ENCODE data around the gene SRMS. TPM values are rescaled to one million over a fixed set of nuclear protein-coding genes. Genes with fewer than 3 reads are reported as not detected.

The SRMS gene
- total RNA-seq, 1 experiment from 2014 or later: not detected

DNA sequence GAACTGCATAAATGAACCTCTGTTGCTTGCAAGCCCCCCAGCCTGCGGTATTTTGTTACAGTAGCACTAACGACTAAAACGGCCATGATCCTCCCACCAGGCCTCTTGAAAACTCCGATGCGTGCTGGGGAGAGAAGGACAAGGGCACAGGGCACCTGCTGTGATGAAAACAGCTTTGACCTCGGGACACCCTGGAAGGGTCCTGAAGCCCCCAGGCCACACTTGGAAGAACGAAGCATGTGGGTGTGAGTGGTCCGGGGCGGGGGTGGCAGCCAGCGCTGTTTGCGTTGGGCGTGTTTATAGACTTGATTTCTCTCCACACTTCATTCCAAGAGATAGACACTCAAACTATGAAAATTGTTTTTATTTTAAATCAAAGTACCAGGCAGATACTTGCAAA, 39.7 kb upstream of the SRMS start:
- Histone ChIP-seq H3K27ac (no peak overlapping the region), H3K4me1 (replicated peaks) (no peaks in the 10 kb centered on the region), H3K9me3 (replicated peaks) (no peaks in the 10 kb centered on the region), H3K27me3 (replicated peaks) (no peaks in the 10 kb centered on the region), H3K4me3 (no peak overlapping the region), H3K36me3 (peaks cover 34% of the 10 kb centered on the region)
- DNase-seq (ENCODE audit: low read depth in 1 of 2, low spot score in 2 of 2): no peak

DNA sequence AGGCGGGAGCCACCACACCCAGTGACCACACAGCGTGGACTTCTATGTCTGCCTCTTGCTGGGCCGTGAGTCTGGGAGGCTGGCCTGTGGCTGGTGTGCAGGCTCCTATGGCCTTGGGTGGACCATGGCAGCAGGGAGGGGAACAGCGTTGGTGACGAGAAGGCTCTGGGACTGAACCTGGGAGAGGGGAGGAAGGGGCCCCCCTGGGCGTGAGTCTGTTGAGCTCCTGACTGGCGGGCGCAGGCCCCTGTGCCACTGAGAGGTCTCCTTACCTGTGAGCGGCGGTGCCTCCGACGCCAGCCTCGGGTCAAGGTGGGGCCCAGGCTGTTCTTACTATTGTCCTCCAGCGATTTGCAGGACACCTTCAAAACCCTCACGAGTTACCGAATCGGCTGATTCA, 39.2 kb upstream of the SRMS start:
- DNase-seq (ENCODE audit: low read depth in 1 of 2, low spot score in 2 of 2): no peak
- Histone ChIP-seq H3K36me3 (peaks cover 29% of the 10 kb centered on the region), H3K27me3 (replicated peaks) (no peaks in the 10 kb centered on the region), H3K9me3 (replicated peaks) (no peaks in the 10 kb centered on the region), H3K4me1 (replicated peaks) (no peaks in the 10 kb centered on the region), H3K27ac (no peak overlapping the region), H3K4me3 (no peak overlapping the region)

DNA sequence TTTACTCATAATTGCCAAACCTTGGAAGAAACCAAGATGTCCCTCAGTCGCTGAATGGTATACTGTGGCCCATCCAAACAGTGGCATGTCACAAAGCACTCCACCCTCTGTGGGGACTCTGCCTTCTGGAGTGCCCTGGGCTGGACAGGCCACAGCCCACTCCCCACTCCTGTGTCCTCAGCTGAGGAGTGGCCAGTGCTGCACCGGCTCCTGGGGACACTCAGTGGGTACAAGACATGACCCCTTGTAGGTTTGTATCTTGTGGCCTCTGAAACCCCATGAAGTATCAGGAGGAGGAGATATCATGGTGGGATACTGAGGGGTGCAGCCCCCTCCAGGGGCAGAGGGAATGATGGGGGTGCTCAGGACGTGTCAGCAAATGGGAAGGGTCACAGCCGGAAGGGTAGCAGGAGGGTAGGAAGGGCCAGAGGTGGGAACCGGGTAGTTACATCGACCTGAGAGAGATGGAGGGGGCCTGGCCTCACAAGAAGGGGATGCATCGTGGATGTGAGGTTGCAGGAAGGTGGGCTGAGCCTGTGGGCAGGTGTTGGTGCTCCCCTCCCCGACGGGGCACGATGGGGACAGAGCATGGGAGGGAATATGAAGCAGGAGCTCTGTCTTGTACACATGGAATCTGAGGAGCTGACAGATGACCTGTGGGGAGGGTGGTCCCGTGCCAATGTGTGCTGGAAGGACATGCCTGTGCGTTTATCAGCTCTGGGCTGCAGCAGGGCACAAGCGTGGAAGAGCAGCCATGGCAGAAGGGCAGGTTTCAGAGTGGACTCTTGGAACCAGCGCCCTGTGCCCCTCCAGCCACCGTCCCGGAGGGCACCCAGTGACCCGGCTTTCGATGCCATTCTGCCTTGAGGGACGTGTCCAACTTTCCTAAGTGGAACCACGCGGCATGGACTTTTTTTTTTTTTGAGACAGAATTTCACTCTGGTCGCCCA, 38.3 kb upstream of the SRMS start:
- no peaks in the 10 kb centered on the region for H3K27me3 ChIP-seq (replicated peaks)
- DNase-seq (ENCODE audit: low read depth in 1 of 2, low spot score in 2 of 2): no peak
- H3K36me3 ChIP-seq: peaks cover 22% of the 10 kb centered on the region
- H3K9me3 ChIP-seq (replicated peaks): no peaks in the 10 kb centered on the region
- no peaks in the 10 kb centered on the region for H3K4me1 ChIP-seq (replicated peaks)
- H3K27ac ChIP-seq: no peak overlapping the region
- no peak overlapping the region for H3K4me3 ChIP-seq

DNA sequence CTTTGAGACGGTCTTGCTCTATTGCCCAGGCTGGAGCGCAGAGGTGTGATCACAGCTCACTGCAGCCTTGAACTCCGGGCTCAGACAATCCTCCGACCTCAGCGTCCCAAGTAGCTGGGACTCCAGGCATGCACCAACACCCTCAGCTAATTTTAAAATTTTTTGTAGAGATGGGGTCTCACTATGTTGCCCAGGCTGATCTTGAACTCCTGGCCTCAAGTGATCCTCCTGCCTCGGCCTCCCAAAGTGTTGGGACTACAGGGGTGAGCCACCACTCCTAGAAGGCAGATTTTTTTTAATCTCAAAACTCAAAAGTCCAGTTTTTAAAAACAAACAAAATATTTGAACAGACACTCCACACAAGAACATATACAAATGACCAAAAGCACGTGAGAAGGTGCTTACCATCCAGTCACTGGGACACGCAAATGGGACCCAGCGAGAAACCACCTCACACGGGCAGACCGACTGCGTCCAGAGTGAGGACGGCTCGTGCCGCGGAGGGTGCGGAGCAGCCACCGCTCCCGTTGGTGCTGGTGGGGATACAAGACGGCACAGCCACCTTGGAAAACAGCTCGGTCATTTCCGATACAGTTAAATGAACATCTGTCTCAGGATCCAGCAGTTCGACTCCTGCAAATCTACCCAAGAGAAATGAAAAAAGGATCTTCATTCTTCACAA, 35.0 kb upstream of the SRMS start:
- DNase-seq (ENCODE audit: low read depth in 1 of 2, low spot score in 2 of 2): no peak
- H3K27me3 ChIP-seq (replicated peaks): no peaks in the 10 kb centered on the region
- no peak overlapping the region for H3K27ac ChIP-seq
- H3K4me1 ChIP-seq (replicated peaks): no peaks in the 10 kb centered on the region
- H3K36me3 ChIP-seq: no peaks in the 10 kb centered on the region; the same call in 1 of the 2 replicates
- H3K4me3 ChIP-seq: no peak overlapping the region
- H3K9me3 ChIP-seq (replicated peaks): no peaks in the 10 kb centered on the region

DNA sequence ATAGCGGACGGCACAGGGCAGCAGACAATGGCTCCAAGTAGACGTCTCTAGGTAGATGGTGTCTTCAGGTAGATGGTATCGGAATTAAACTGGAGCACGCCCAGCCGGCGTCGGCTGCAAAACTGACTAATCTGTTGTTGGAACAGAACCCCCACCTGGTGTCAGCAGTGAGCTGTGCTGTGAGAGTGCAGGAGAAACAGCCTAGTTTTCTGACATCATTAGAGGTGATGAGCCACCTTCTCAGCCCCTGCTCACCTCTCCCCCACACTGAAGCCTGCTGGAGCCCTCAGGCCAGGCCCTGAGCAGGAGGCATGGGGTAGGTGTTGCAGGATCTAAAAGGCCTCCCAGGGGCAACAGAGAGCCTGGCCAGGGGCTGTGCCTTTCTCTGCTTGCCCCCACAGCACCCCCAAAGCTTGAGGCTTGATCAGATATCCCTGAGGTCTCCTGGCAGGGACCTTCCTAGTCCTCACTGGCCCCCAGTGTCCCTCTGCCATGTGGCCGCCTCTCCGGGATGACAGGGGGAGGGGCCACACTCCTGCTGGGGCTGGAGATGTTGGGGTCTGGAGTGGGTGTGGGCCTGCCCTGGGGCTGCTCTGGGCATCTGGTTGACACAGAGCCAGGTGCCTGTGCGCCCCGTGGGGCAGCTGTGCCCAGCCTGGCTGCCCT, 33.4 kb upstream of the SRMS start:
- Histone ChIP-seq H3K27ac (no peak overlapping the region), H3K36me3 (no peaks in the 10 kb centered on the region), H3K4me1 (replicated peaks) (no peaks in the 10 kb centered on the region), H3K4me3 (no peak overlapping the region), H3K27me3 (replicated peaks) (no peaks in the 10 kb centered on the region), H3K9me3 (replicated peaks) (no peaks in the 10 kb centered on the region)
- DNase-seq (ENCODE audit: low read depth in 1 of 2, low spot score in 2 of 2): no peak

DNA sequence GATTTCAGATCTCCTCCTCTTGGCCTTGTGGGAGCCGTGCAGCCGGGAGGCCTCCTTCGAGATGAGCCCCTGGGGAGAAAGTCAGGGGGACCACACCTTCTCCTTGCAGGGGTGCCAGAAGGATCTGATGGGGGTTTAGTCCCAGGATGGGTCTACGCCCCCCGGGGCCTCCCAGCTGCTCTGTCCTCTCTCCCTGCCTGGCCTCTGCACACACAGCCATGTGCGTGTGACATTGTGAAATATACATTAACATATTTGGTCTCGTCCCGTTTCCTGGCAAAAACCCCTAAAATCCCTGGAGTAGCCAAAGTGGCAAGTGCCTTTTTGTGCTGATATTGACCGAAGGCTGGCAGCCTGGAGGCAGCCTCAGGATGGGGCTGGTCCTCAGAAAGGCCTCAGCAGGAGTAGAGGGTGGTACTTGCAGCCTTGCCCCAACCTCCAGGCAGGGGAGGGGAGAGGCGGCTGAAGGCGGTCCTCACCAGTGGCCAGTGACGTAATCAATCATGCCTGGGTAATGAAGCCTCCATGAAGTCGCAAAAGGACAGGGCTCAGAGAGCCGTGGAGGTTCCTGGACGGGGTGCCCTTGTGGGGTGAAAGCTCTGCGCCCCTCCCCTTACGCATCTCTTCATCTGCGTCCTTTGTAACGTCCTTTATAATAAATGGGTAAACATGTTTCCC, 31.6 kb upstream of the SRMS start:
- Histone ChIP-seq H3K27ac (no peak overlapping the region), H3K9me3 (replicated peaks) (no peaks in the 10 kb centered on the region), H3K27me3 (replicated peaks) (no peaks in the 10 kb centered on the region), H3K4me1 (replicated peaks) (peaks cover 6% of the 10 kb centered on the region), H3K36me3 (no peaks in the 10 kb centered on the region), H3K4me3 (no peak overlapping the region)
- no peak for DNase-seq (ENCODE audit: low read depth in 1 of 2, low spot score in 2 of 2)

DNA sequence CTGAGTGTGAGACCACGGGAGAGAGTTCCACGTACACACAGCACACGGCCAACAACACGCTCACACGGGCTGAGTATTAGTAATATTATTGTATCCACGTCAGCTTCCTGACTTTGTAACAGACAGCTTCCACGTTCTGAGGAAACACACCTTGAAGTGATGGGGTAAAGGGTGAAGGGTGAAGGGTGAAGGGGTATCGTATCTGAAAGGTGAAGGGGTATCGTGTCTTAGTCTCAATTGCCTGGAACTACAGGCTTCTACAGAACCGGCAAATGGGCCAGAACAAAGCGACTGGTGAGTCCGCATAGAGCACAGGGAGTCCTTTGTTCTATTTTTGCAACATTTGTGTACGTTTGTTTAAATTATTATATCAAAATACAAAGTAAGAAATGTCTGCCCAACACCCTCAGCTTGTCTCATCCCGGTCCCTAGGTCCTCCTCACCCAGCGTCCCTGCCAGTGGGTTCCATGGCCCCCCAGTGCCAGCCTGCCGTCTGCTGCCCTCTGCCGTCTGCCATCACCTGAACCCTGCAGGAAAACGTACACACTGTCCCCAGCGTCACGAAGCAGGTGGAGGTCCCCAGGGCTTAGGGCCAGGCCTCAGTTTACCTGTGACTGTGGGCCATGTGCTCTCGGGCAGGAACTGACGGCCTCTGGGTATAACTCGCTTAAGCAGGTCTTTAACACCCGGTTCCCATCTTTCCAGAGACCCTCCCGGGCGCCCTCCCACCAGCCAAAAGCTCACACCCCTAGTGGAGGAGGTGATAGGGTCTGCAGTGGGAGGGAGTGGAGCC, 30.9 kb upstream of the SRMS start:
- H3K4me3 ChIP-seq: no peak overlapping the region
- no peaks in the 10 kb centered on the region for H3K36me3 ChIP-seq
- no peaks in the 10 kb centered on the region for H3K9me3 ChIP-seq (replicated peaks)
- no peak overlapping the region for H3K27ac ChIP-seq
- DNase-seq (ENCODE audit: low read depth in 1 of 2, low spot score in 2 of 2): no peak
- no peaks in the 10 kb centered on the region for H3K27me3 ChIP-seq (replicated peaks)
- peaks cover 9% of the 10 kb centered on the region for H3K4me1 ChIP-seq (replicated peaks)

DNA sequence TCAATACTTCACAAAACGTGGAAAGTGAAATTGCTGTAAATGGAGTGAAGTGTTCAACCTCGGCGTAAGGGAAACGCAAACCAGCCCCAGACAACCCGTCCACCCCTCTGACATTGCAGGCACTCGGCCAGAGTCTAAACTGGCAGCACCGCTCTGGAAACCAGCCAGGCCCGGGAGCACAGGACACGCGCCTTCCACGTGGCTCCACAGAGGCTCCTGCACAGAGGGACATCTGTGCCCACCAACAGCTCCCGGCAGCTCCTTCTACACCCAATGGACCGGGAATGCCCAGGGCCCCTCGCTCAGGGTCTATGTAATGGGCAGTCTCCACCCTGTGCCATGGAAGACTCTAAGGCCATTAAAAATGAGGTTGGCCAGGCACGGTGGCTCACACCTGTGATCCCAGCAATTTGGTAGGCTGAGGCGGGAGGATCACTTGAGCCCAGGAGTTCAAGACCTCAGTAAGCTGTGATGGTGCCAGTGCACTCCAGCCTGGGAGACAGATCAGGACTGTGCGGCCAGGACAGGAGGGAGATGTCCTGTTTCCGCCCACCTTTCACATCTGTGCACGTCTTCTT, 29.9 kb upstream of the SRMS start:
- H3K4me3 ChIP-seq: no peak overlapping the region
- H3K27me3 ChIP-seq (replicated peaks): no peaks in the 10 kb centered on the region
- DNase-seq (ENCODE audit: low read depth in 1 of 2, low spot score in 2 of 2): no peak
- H3K36me3 ChIP-seq: peaks cover 6% of the 10 kb centered on the region
- H3K4me1 ChIP-seq (replicated peaks): peaks cover 15% of the 10 kb centered on the region
- H3K9me3 ChIP-seq (replicated peaks): no peaks in the 10 kb centered on the region
- H3K27ac ChIP-seq: no peak overlapping the region

DNA sequence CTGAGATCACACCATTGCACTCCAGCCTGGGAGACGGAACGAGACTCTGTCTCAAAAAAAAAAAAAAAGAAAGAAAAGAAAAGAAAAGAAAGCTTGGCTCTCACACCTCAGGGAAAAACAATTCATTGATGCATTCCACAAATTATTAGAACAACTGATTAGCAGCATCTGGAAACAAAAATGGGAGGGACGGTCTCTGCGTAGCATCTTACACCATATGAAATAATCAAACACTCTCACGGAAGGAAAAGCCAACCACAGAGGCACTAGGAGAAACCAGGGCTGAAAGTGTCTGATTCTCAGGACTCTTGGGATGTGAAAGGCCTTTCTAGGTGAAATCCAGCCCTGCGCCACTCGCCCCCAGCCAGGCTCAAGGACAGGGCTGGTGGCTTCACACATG, 28.8 kb upstream of the SRMS start:
- Histone ChIP-seq H3K4me3 (no peak overlapping the region), H3K36me3 (peaks cover 10% of the 10 kb centered on the region), H3K27me3 (replicated peaks) (no peaks in the 10 kb centered on the region), H3K4me1 (replicated peaks) (peaks cover 15% of the 10 kb centered on the region), H3K9me3 (replicated peaks) (no peaks in the 10 kb centered on the region), H3K27ac (no peak overlapping the region)
- no peak for DNase-seq (ENCODE audit: low read depth in 1 of 2, low spot score in 2 of 2)

DNA sequence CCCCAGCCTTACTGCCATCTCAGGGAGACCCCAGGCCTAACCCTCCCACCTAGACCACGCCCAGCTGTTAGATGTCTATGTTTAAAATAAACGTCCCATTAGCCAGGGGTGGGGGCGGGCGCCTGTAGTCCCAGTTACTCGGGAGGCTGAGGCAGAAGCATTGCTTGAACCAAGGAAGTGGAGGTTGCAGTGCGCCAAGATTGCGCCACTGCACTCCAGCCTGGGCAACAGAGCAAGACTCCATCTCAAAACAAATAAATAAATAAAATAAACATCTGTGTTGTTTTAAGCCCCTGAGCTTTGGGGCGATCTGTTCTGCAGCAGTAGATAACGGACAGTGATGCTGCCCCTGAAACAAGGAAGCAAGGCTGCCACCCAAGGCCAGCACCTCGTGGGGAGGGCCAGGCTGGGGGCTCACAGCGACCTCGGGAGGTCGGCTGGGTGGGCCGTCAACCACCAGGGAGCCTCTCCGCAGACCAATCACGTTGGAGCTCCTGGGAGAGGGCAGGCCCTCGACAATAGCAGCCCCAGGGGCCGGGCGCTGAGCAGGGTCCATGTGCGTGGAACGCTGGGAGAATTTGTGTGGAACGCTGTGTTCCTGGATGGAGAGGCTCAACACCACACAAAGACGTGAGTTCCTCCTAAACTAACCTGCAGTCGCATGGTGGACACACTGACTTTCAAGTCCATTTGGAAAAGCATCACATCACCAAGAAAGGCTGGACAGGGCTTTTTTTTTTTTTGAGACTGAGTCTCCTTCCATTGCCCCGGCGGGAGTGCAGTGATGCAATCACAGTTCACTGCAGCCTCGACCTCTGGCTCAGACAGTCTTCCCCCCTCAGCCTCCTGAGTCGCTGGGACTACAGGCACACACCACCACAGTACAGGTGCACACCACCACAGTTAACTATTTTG, 27.5 kb upstream of the SRMS start:
- Histone ChIP-seq H3K27ac (no peak overlapping the region), H3K9me3 (replicated peaks) (no peaks in the 10 kb centered on the region), H3K27me3 (replicated peaks) (no peaks in the 10 kb centered on the region), H3K4me3 (no peak overlapping the region), H3K36me3 (peaks cover 10% of the 10 kb centered on the region), H3K4me1 (replicated peaks) (peaks cover 15% of the 10 kb centered on the region)
- DNase-seq (ENCODE audit: low read depth in 1 of 2, low spot score in 2 of 2): no peak

DNA sequence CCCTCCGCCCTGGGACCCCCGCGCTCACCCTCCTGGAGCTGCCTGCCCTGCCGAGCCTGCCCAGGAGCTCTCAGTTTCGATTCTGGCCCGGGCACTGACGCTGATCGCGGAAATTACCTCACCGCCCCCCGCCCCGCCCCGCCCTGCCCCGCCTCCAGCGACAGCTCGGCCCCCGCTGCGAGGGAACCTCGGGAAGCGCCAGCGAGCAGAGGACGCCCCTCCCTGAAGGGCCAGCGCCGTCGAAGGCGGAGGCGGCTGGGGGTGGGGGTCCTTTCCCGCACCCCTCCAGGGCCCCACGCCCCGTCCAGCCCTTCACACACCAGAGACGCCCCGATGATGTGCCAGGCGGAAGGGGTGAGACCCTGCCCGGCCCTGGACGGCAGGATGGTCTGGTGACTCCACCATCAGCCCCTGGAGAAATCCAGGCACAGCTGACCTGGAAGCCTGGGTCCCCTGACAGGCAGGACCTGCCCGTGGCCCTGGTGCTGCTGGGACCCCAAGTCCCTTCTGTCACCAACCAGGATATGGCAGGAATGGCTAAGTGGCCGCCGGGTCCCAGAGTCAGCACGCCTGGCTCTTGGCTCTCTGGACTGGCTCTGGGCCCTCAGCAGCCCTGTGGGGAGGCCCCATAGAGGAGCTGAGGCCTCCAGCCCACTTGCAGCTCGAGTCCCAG, 26.7 kb upstream of the SRMS start, which contains the start of gene HELZ2:
Gene HELZ2 (minus strand): TSS at position 84 of the 673 bp plus-strand sequence. CDS start 1,854 bp downstream, outside the sequence.
- Histone ChIP-seq H3K4me3 (peak within 1 kb of the TSS; percentile 60), H3K27ac (peak within 1 kb of the TSS; percentile 60), H3K4me1 (replicated peaks) (peaks cover 15% of the 10 kb centered on the region), H3K9me3 (replicated peaks) (no peaks in the 10 kb centered on the region), H3K27me3 (replicated peaks) (no peaks in the 10 kb centered on the region), H3K36me3 (peaks cover 10% of the 10 kb centered on the region)
- DNase-seq (ENCODE audit: low read depth in 1 of 2, low spot score in 2 of 2): peak; percentile 49 to 77
